ENCODE results near the gene CEP89. TPM values are rescaled to one million over a fixed set of nuclear protein-coding genes. Genes with fewer than 3 reads are reported as not detected.
A peak's percentile ranks its signal among the peaks of the same experiment; 100 is the strongest.
"Not testable (repeated sequence)": the region's sequence is repeated elsewhere in the genome, so short reads cannot be mapped to it uniquely, and the experiment has no call there.

The CEP89 gene
- total RNA-seq (2021; ENCODE audit: unreplicated experiment) (39.9 TPM), Bru-seq, nascent RNA (percentile 66 among the genes with signal in this experiment), BruChase-seq, experiment 1, labeled RNA remaining after a 2-hour chase (percentile 66 among the genes with signal in this experiment), BruChase-seq, experiment 2, labeled RNA remaining after a 6-hour chase (percentile 66 among the genes with signal in this experiment)
- 31.0 TPM for polyA plus RNA-seq (2012; ENCODE audit: insufficient read length)
- long read RNA-seq, full-length matches to known transcripts: 40 of 85 reads
- long read RNA-seq, partial matches to known transcripts: 13 of 85 reads
- long read RNA-seq, other reads (novel, unspliced or antisense): 32 of 85 reads

DNA sequence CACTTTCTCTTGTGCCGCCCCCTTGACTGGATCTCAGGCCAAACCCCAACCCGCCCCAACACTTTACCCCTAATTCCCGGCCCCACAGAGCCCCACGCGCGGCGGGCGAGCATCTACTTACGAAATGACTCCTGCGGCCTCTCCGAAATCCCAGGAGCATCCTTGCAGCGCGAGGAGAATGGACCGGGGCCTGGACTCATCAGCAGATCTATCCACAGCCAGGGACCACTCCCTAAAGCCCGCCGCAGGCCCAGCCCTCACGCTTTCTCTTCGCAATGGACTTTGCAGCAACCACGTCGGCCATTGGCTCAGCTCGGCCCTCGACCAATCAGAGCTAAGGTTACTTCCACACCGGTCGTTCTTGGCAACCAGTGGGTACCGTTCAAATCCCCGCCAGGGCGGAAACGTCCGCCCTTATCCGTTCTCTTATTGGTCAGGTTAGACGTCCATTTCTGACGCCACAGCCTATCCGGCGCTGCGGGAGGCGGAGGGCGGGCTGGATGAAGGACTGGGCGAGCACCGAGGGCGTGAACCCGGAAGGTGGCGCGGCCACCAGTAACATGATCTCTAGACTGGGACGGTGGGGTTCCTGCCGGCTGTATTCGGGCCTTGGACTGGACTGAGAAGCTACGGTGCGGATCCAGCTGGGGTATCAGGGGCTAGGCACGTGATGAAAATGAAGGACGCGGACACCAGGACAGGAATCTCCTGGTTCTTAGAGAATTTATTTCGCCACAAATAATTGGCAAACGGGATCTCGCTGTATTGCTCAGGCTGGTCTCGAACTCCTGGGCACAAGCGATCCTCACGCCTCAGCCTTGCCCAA, at the start of gene CEP89, which contains the start of gene FAAP24:
Gene CEP89 (minus strand): TSS at position 244 of the 826 bp plus-strand sequence. CDS start 84 bp downstream, at position 160.
Gene FAAP24 (plus strand): TSS at position 528 of the 826 bp plus-strand sequence. CDS start 955 bp downstream, outside the sequence.
- no TSS peak for BruUV-seq (replicated peaks)
- TF ChIP-seq TCF7L2 (IDR thresholded peaks at IDR 0.05; ENCODE audit: low read depth, low read length): peak; percentile 95
- TF ChIP-seq, protein P1, sequence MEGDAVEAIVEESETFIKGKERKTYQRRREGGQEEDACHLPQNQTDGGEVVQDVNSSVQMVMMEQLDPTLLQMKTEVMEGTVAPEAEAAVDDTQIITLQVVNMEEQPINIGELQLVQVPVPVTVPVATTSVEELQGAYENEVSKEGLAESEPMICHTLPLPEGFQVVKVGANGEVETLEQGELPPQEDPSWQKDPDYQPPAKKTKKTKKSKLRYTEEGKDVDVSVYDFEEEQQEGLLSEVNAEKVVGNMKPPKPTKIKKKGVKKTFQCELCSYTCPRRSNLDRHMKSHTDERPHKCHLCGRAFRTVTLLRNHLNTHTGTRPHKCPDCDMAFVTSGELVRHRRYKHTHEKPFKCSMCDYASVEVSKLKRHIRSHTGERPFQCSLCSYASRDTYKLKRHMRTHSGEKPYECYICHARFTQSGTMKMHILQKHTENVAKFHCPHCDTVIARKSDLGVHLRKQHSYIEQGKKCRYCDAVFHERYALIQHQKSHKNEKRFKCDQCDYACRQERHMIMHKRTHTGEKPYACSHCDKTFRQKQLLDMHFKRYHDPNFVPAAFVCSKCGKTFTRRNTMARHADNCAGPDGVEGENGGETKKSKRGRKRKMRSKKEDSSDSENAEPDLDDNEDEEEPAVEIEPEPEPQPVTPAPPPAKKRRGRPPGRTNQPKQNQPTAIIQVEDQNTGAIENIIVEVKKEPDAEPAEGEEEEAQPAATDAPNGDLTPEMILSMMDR (IDR thresholded peaks at IDR 0.05): no peak
- peak; percentile 96 for TF ChIP-seq SIN3A (IDR thresholded peaks at IDR 0.05; ENCODE audit: borderline replicate concordance, insufficient read depth, low read depth, low read length)
- TF ChIP-seq POLR2AphosphoS5 (IDR thresholded peaks at IDR 0.05; ENCODE audit: low read depth, low read length): peak; percentile 98
- TF ChIP-seq, protein P2, sequence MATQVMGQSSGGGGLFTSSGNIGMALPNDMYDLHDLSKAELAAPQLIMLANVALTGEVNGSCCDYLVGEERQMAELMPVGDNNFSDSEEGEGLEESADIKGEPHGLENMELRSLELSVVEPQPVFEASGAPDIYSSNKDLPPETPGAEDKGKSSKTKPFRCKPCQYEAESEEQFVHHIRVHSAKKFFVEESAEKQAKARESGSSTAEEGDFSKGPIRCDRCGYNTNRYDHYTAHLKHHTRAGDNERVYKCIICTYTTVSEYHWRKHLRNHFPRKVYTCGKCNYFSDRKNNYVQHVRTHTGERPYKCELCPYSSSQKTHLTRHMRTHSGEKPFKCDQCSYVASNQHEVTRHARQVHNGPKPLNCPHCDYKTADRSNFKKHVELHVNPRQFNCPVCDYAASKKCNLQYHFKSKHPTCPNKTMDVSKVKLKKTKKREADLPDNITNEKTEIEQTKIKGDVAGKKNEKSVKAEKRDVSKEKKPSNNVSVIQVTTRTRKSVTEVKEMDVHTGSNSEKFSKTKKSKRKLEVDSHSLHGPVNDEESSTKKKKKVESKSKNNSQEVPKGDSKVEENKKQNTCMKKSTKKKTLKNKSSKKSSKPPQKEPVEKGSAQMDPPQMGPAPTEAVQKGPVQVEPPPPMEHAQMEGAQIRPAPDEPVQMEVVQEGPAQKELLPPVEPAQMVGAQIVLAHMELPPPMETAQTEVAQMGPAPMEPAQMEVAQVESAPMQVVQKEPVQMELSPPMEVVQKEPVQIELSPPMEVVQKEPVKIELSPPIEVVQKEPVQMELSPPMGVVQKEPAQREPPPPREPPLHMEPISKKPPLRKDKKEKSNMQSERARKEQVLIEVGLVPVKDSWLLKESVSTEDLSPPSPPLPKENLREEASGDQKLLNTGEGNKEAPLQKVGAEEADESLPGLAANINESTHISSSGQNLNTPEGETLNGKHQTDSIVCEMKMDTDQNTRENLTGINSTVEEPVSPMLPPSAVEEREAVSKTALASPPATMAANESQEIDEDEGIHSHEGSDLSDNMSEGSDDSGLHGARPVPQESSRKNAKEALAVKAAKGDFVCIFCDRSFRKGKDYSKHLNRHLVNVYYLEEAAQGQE (IDR thresholded peaks at IDR 0.05; ENCODE audit: insufficient read depth in 1 of 2, low read depth in 2 of 2, low read length in 1 of 2): peak in 1 of 2 experiments; percentile 42; a peak in 1 of 4 replicates
- peaks cover 9% of the 10 kb centered on the region; the same call in 1 of the 2 replicates for H3K4me1 ChIP-seq (ENCODE audit: control insufficient read depth, insufficient read depth, low read length)
- ATAC-seq (peak; percentile 97), DNase-seq (ENCODE audit: low read depth, low spot score) (peak; percentile 100)
- peaks cover 8% of the 10 kb centered on the region; the same call in 1 of the 2 replicates for H3K36me3 ChIP-seq (ENCODE audit: control insufficient read depth, insufficient read depth, low read length)
- intact Hi-C loops (cut with micrococcal nuclease; ENCODE audit: unreplicated experiment) (no loop called here), in situ Hi-C loops (cut with HindIII; ENCODE audit: low pct_unique_long_range_greater_than_20kb, low sequenced_read_pairs) (no loop called here)
- peak within 1 kb of the TSS; percentile 52 to 85 for H3K4me3 ChIP-seq (ENCODE audit: low read depth in 2 of 2, low read length in 2 of 2)
- H3K27ac ChIP-seq (ENCODE audit: low read length): peak within 1 kb of the TSS; percentile 95
- CTCF ChIA-PET: interaction anchor here (0.7 kb wide), 1 partner anchor 72 kb away, joined by 3 read pairs; no protein-coding TSS in a partner anchor
- H3K27me3 ChIP-seq (ENCODE audit: control insufficient read depth, insufficient read depth, low read length): no peaks in the 10 kb centered on the region
- H3K9me3 ChIP-seq (ENCODE audit: control insufficient read depth, insufficient read depth, low read depth, low read length): no peaks in the 10 kb centered on the region
- POLR2A ChIA-PET: interaction anchor here (0.6 to 0.8 kb wide), 3 partner anchors 60 to 235 kb away, joined by 3 to 5 read pairs (median 5); no protein-coding TSS in a partner anchor

DNA sequence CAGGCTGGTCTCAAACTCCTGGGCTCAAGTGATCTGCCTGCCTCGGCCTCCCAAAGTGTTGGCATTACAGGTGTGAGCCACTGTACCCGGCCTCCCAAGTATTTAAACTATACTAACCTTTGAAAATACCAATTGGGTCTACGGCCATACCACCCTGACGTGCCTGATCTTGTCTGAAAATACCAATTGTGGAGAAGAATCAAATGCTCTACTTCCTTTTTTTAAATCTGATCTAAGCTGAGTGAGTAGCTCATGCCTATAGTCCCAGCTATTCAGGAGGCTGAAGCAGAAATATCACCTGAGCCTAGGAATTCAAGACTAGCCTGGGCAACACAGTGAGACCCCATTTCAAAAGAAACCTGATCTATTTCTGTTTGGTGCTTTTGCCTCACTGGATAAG, 39.1 kb upstream of the CEP89 start:
- CTCF ChIA-PET; ATAC-seq; DNase-seq (ENCODE audit: low read depth, low spot score); in situ Hi-C loops (cut with HindIII; ENCODE audit: low pct_unique_long_range_greater_than_20kb, low sequenced_read_pairs); H3K9me3 ChIP-seq (ENCODE audit: control insufficient read depth, insufficient read depth, low read depth, low read length); H3K4me3 ChIP-seq (ENCODE audit: low read depth in 2 of 2, low read length in 2 of 2); intact Hi-C loops (cut with micrococcal nuclease; ENCODE audit: unreplicated experiment); H3K27me3 ChIP-seq (ENCODE audit: control insufficient read depth, insufficient read depth, low read length); H3K4me1 ChIP-seq (ENCODE audit: control insufficient read depth, insufficient read depth, low read length); POLR2A ChIA-PET; H3K27ac ChIP-seq (ENCODE audit: low read length): not testable (repeated sequence)
- TSS peak; percentile 45 for BruUV-seq (replicated peaks)
- peaks cover 16% of the 10 kb centered on the region for H3K36me3 ChIP-seq (ENCODE audit: control insufficient read depth, insufficient read depth, low read length)
